Suppressor macrophage treated with lipopolysaccharide for 1 hour (primary cell): Measurements from ENCODE around the gene COL27A1.
"Not testable (repeated sequence)": the region's sequence is repeated elsewhere in the genome, so short reads cannot be mapped to it uniquely, and the experiment has no call there.

Source experiments
- DNase-seq, 3 donors: peaks; one replicate each; pipeline ENCODE4 v3.0.0-alpha.2; 2020 to 2022

Gene COL27A1

DNA sequence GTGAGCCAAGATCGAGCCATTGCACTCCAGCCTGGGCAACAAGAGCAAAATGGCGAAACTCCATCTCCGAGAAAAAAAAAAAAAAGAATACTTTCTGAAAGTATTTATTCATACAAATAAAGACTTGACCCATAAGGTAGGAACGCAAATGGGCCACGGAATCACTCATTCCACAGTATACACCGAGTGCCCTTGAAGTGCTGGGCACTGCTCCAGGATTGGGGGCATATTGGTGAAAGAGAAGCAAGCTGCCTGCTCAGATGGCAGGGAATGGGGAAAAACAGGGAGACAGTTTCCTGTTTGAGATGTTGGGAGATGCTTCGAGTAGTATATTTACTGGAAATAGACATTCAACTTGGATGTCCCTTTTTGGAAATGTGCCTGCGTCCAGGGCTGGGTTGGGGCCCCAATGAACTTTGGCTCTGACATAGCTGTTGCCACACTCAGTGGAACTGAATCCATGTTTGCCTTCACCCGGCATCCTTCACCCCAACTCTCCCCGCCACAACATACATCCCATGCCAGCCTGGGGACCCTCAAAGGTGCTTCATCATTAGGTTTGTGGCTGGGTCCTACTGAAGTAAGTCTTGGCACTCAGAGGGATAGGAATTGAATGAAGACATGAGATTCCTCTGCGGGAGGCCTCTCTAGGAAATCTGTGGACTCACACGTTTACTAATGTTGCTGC lies 173.7 kb downstream of the COL27A1 start:
- DNase-seq: not testable (repeated sequence)

GRCh38 chr9:114329625-114330022 lies 174.3 kb downstream of the COL27A1 start, which contains the start of gene ORM2:
Gene ORM2 (plus strand): TSS chr9:114329869. CDS start chr9:114329905, 36 bp downstream.
- DNase-seq: not testable (repeated sequence)

- no peak for DNase-seq
These were observed 175.3 kb downstream of the COL27A1 start for GRCh38 chr9:114330636-114331035.

DNA sequence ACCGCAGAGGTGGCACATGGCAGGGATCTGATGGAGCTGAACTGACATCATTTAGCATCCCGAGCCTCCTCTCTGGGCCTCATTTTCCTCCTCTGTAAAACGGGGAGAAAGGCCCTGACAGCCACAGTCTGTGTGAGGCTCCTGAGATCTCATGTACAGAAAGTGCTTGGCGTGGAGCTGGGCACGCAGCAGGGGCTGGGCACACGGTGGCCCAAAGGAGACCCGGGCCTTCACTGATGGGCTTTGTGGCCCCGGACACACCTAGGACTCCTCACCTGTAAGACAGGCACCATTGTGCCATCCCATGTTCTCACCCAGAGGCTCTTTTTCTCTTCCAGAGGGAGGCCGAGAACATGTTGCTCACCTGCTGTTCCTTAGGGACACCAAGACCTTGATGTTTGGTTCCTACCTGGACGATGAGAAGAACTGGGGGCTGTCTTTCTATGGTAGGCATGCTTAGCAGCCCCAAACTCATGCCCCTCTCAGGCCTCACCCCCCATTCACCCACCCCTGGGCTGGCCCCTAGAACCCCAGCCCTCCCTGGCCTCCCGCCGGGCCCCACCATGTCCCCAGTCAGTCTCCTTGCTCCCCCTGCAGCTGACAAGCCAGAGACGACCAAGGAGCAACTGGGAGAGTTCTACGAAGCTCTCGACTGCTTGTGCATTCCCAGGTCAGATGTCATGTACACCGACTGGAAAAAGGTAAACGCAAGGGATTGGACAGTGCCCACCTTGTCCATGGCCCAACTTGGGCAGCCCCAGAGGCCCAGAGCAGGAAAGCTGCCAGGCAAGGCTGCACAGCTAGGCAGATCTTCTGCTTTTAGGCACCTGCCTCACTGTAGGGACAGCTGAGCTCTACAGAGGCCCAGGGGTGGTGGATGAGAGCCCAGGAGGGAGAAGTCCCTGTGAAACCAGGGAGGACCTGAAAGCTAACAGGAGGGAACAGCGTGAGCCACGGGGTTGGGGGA lies 176.2 kb downstream of the COL27A1 start:
- not testable (repeated sequence) for DNase-seq

GRCh38 chr9:114332474-114333040 lies 177.2 kb downstream of the COL27A1 start:
- DNase-seq: not testable (repeated sequence)

- DNase-seq: not testable (repeated sequence)
These were observed 178.4 kb downstream of the COL27A1 start for GRCh38 chr9:114333718-114334117.

DNA sequence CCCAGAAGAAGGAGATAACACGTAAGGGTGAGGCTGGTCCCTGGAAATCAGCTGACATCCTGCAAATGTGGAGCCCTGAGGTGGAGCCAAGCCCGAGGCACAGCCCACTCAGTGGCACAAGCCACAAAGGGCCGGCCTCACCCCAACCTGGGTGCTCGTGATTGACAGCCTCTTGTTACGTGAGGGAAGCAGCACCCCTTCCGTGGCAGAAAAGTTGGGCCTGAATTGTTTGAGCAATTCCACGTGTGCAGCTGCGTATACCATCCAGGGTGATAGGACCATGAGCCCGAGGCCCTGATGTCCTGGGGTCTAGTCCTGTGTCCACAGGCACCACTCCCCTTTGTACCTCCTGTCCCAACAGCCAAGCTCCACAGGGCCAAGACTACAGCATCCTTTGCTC lies 179.2 kb downstream of the COL27A1 start:
- DNase-seq: no peak

GRCh38 chr9:114335745-114336144 lies 180.4 kb downstream of the COL27A1 start:
- DNase-seq: no peak

DNA sequence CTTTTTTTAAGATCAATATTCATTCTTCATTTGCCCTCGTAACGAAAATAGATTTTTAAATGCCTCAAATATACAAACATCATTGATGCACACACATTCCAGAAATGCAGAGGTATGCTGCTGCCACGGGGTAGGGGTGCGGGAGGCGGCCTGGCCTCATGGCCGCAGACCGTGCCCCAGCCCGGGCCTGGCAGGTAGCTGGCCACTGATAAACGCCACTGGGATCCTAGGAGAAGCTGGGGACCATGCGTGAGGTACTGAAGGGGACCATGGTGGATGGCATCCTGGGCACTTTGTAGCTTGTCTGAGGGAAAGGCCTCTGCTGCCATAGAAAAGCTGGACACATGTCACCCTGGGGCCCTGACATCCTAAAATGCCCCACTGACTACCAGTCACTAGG lies 180.8 kb downstream of the COL27A1 start:
- no peak for DNase-seq

- no peak for DNase-seq
These were observed 181.5 kb downstream of the COL27A1 start for GRCh38 chr9:114336699-114337395.

GRCh38 chr9:114338187-114338586 lies 182.8 kb downstream of the COL27A1 start:
- no peak for DNase-seq

DNA sequence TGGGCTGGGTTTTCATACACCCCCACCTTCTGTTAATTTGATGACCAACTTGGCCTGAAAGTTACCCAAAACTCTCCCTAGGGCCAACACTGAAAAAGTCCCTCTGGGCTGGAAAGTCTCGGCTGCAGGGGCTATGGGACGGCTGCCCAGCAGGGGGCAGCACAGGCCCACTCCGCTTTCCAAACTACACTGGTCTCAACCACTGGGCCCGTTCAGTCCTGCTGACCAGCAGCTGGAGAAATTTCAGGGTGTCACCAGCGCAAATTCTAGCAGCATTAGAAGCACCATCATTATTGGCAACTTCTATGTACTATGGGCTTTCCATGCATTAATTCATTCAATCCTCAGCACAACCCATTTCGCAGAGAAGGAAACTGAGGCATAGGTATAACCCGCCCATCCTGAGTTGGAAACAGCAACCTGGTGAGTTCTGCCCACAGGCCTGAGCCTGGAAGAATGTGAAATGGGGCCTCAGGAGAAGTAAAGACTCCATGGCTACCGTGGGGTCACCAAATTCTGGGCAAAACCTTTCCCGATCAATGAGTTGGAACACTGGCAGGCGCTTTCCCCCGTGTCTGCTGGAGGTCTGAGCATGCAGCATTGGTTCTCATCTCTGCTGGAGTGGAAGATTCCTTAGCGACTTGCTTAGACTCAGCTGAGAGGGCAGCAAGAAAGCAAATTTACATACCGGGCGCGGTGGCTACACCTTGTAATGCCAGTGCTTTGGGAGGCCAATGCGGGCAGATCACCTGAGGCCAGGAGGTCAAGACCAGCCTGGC lies 184.0 kb downstream of the COL27A1 start:
- peak; percentile 82 to 91 (median 83) for DNase-seq

- DNase-seq: no peak
These were observed 186.0 kb downstream of the COL27A1 start for GRCh38 chr9:114341152-114341830.

- DNase-seq: no peak
These were observed 186.7 kb downstream of the COL27A1 start for GRCh38 chr9:114341991-114342390.

- no peak for DNase-seq
These were observed 187.6 kb downstream of the COL27A1 start for GRCh38 chr9:114342755-114343440.

DNA sequence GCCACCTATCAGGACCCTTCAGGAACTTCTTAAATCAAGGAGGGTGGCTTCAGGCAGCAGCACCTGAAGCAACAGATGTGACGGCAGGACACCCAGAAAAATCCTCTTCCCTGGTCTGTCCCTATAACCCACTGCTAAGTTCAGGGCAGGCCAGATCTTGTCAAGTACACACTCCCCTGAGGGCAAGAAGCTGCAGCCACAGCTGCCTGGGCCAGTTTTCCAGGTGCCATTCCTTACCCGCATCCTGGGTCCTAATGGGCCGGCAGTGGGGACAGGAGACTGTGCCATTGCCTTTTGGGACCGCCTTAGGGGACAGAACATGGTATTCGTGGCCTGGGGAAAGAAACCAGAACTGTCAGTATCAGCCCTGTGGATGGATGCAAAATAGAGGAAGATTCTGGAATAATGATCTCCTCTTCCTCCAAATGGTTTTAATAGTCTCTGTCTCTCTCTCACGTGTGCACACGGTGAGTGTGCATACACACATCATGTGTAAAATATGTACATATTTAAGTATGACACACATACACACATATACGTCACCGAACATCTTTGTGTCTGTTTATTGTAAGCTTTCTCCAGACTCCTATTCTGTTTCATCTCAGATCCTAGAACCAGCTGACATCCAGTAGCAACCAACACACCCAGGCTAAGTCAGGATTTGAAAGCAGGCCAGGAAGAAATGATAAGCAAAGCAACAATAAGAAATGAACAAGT lies 188.3 kb downstream of the COL27A1 start:
- no peak for DNase-seq

GRCh38 chr9:114344188-114344566 lies 188.8 kb downstream of the COL27A1 start:
- no peak for DNase-seq

DNA sequence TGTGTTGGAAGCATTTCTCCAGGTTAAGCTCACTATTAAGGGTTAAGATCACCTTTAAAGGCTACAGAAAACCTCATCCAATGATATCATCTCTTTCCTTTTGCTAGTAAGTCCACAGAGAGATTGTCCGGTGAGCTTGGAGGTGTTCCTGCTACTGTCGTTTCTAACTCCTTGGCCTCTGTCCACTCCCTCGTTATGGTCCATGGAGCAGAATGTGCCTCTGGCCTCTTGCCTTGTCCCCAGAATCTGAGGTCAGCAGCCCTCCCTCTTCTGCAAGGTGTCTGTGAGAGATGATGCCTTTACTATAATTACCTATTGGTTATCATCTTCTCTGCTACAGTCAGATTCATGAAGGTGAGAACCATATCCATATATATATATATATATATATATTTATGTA lies 189.4 kb downstream of the COL27A1 start:
- DNase-seq: no peak

GRCh38 chr9:114345493-114346065 lies 190.2 kb downstream of the COL27A1 start:
- DNase-seq: no peak

- no peak for DNase-seq
These were observed 190.8 kb downstream of the COL27A1 start for GRCh38 chr9:114346146-114346545.
